ENCODE measurements around the gene TEX264.

- TF ChIP-seq POLR2AphosphoS5 (IDR thresholded peaks at IDR 0.05; ENCODE audit: borderline replicate concordance, low read depth, low read length) (no peak), EZH2 (IDR thresholded peaks at IDR 0.05) (no peak), FOXP2 (optimal IDR thresholded peaks at IDR 0.05; ENCODE audit: control extremely low read depth, extremely low read length, insufficient read depth) (no peak)
These were observed 29.4 kb downstream of the TEX264 start for GRCh38 chr3:51700403-51700802.

Measured in SK-N-MC (cell line).